Breast epithelium (tissue), 3 donors: ENCODE data around the gene GPATCH4.

Source experiments
- POLR2A ChIP-seq: fragments of 450-650 bp; IDR thresholded peaks from one replicate; pipeline ENCODE4 v1.6.1; 2016; ENCODE audit warnings: antibody characterized with exemption, mild to moderate bottlenecking, moderate library complexity
- TF ChIP-seq, protein P1 (sequence below), 3 donors: fragments of 450-650 bp; IDR thresholded peaks; one replicate each; pipeline ENCODE4 v1.5.1; 2016 to 2017; ENCODE audit warnings: antibody characterized with exemption in 3 of 3, mild to moderate bottlenecking in 3 of 3, moderate library complexity in 3 of 3

GRCh38 chr1:156647351-156647750, 46.1 kb upstream of the GPATCH4 start:
- TF ChIP-seq, protein P1, sequence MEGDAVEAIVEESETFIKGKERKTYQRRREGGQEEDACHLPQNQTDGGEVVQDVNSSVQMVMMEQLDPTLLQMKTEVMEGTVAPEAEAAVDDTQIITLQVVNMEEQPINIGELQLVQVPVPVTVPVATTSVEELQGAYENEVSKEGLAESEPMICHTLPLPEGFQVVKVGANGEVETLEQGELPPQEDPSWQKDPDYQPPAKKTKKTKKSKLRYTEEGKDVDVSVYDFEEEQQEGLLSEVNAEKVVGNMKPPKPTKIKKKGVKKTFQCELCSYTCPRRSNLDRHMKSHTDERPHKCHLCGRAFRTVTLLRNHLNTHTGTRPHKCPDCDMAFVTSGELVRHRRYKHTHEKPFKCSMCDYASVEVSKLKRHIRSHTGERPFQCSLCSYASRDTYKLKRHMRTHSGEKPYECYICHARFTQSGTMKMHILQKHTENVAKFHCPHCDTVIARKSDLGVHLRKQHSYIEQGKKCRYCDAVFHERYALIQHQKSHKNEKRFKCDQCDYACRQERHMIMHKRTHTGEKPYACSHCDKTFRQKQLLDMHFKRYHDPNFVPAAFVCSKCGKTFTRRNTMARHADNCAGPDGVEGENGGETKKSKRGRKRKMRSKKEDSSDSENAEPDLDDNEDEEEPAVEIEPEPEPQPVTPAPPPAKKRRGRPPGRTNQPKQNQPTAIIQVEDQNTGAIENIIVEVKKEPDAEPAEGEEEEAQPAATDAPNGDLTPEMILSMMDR (IDR thresholded peaks at IDR 0.05) = no peak
- no peak for TF ChIP-seq POLR2A
